IMR-90 (cell line): ENCODE measurements around the gene CUEDC2. TPM values are rescaled to one million over a fixed set of nuclear protein-coding genes. Genes with fewer than 3 reads are reported as not detected.

ENCODE experiments used
- ATAC-seq: fragments of 200-7000 bp; cut with Tn5 transposase; 2 replicates; pipeline ENCODE4 v1.9.1; 2020; ENCODE audit warnings: low read depth, mild to moderate bottlenecking, moderate library complexity
- BruUV-seq: library from RNA; stranded (reverse); fragments of 400-500 nt; replicated peaks from 2 replicates; lab custom pipeline; 2021; lab: Mats Ljungman, UMichigan
- CTCF ChIA-PET: fragments of 300-600 bp; formaldehyde crosslinking; extraction: SDS; loops from one replicate; lab custom pipeline; 2021; ENCODE audit warnings: antibody characterized with exemption; lab: Yijun Ruan, JAX
- POLR2A ChIA-PET: fragments of 300-600 bp; sonication (Branson Sonifier 250); formaldehyde crosslinking; loops from one replicate; lab custom pipeline; 2022; ENCODE audit warnings: antibody characterized with exemption; ENCODE audit not compliant: unreplicated experiment; lab: Charles Lee
- DNase-seq: peaks from one replicate; pipeline ENCODE4 v3.0.0; 2013
- H2AFZ ChIP-seq: replicated peaks from 2 replicates; pipeline ENCODE3; 2013; ENCODE audit warnings: low read length, mild to moderate bottlenecking; ENCODE audit not compliant: poor library complexity
- H2AK5ac ChIP-seq: 2 replicates; pipeline ENCODE4 v1.6.1; 2013; ENCODE audit warnings: low read depth, low read length, inconsistent platforms
- H2AK9ac ChIP-seq: replicated peaks from 2 replicates; pipeline ENCODE3; 2013; ENCODE audit warnings: mild to moderate bottlenecking, low read depth, low read length, moderate library complexity; ENCODE audit not compliant: poor library complexity
- H2BK120ac ChIP-seq: 2 replicates; pipeline ENCODE4 v1.6.1; 2013; ENCODE audit warnings: low read depth, low read length, inconsistent platforms
- H2BK15ac ChIP-seq: 3 replicates; pipeline ENCODE4 v1.6.1; 2013; ENCODE audit warnings: low read depth, low read length, inconsistent platforms
- H2BK20ac ChIP-seq: 2 replicates; pipeline ENCODE4 v1.6.1; 2013; ENCODE audit warnings: low read depth, mild to moderate bottlenecking, inconsistent platforms, low read length, moderate library complexity
- H2BK5ac ChIP-seq: 2 replicates; pipeline ENCODE4 v1.6.1; 2013; ENCODE audit warnings: mild to moderate bottlenecking, low read depth, low read length, inconsistent platforms; ENCODE audit not compliant: poor library complexity, severe bottlenecking
- H3K14ac ChIP-seq: replicated peaks from 2 replicates; pipeline ENCODE4 v1.6.1; 2013; ENCODE audit warnings: low read depth, low read length, inconsistent platforms
- H3K18ac ChIP-seq: 2 replicates; pipeline ENCODE4 v1.6.1; 2013; ENCODE audit warnings: low read depth, low read length, control low read depth
- H3K23ac ChIP-seq: 2 replicates; pipeline ENCODE4 v1.6.1; 2013; ENCODE audit warnings: low read depth, low read length, inconsistent platforms
- H3K27ac ChIP-seq: 2 replicates; pipeline ENCODE4 v1.5.1; 2013; ENCODE audit warnings: mild to moderate bottlenecking, control low read depth, low read length; ENCODE audit not compliant: insufficient read depth
- H3K27me3 ChIP-seq: 2 replicates; pipeline ENCODE4 v1.6.1; 2013; ENCODE audit warnings: low read length; ENCODE audit not compliant: control insufficient read depth, insufficient read depth
- H3K36me3 ChIP-seq: 2 replicates; pipeline ENCODE4 v1.6.1; 2013; ENCODE audit warnings: low read length, mixed read lengths; ENCODE audit not compliant: control insufficient read depth, insufficient read depth
- H3K4ac ChIP-seq: 2 replicates; pipeline ENCODE4 v1.6.1; 2013; ENCODE audit warnings: low read depth, low read length, inconsistent platforms
- H3K4me1 ChIP-seq: 2 replicates; pipeline ENCODE4 v1.6.1; 2013; ENCODE audit warnings: low read length, mixed read lengths; ENCODE audit not compliant: control insufficient read depth, insufficient read depth
- H3K4me2 ChIP-seq: 2 replicates; pipeline ENCODE4 v1.6.1; 2013; ENCODE audit warnings: low read depth, mild to moderate bottlenecking, control low read depth, low read length, moderate library complexity
- H3K4me3 ChIP-seq: 2 replicates; pipeline ENCODE4 v1.5.1; 2013; ENCODE audit warnings: low read depth, mild to moderate bottlenecking, control low read depth, low read length, moderate library complexity; ENCODE audit not compliant: insufficient read depth
- H3K56ac ChIP-seq: 2 replicates; pipeline ENCODE4 v1.6.1; 2013; ENCODE audit warnings: low read length, inconsistent platforms; ENCODE audit not compliant: insufficient read depth; ENCODE audit errors: extremely low read depth
- H3K79me1 ChIP-seq, 2 experiments: 2 replicates each; pipeline ENCODE4 v1.6.1; 2013; ENCODE audit warnings: low read length in 2 of 2, inconsistent platforms in 1 of 2, low read depth in 1 of 2
- H3K9ac ChIP-seq: 2 replicates; pipeline ENCODE4 v1.6.1; 2013; ENCODE audit warnings: low read depth, low read length, control low read depth
- H3K9me1 ChIP-seq: 2 replicates; pipeline ENCODE4 v1.6.1; 2013; ENCODE audit warnings: low read length, inconsistent platforms; ENCODE audit not compliant: insufficient read depth
- H3K9me3 ChIP-seq: 2 replicates; pipeline ENCODE4 v1.6.1; 2013; ENCODE audit warnings: low read length; ENCODE audit not compliant: control insufficient read depth, insufficient read depth
- H4K20me1 ChIP-seq: 2 replicates; pipeline ENCODE4 v1.6.1; 2013; ENCODE audit warnings: low read length, inconsistent platforms; ENCODE audit not compliant: insufficient read depth
- H4K5ac ChIP-seq: 2 replicates; pipeline ENCODE4 v1.6.1; 2013; ENCODE audit warnings: mild to moderate bottlenecking, low read depth, low read length, control low read depth
- H4K8ac ChIP-seq, 2 experiments: 2 replicates each; pipeline ENCODE4 v1.6.1; 2013; ENCODE audit warnings: low read depth in 2 of 2, low read length in 2 of 2, control low read depth in 1 of 2, inconsistent platforms in 1 of 2
- H4K91ac ChIP-seq: 2 replicates; pipeline ENCODE4 v1.6.1; 2013; ENCODE audit warnings: low read depth, low read length, inconsistent platforms; ENCODE audit not compliant: insufficient read depth
- BHLHE40 ChIP-seq: fragments of 150-350 bp; IDR thresholded peaks from 2 replicates; pipeline ENCODE4 v1.6.1; 2016; ENCODE audit warnings: mild to moderate bottlenecking, low read depth, low read length
- CEBPB ChIP-seq: IDR thresholded peaks from 2 replicates; pipeline ENCODE4 v1.6.1; 2012; ENCODE audit warnings: low read depth, low read length, improper control_type of control experiment
- CHD1 ChIP-seq: IDR thresholded peaks from 2 replicates; pipeline ENCODE4 v1.6.1; 2012; ENCODE audit warnings: low read depth, low read length, improper control_type of control experiment
- ELK1 ChIP-seq: fragments of 150-350 bp; IDR thresholded peaks from 2 replicates; pipeline ENCODE4 v1.6.1; 2016; ENCODE audit warnings: low read depth, mild to moderate bottlenecking, low read length, moderate library complexity, borderline replicate concordance
- FOS ChIP-seq: fragments of 150-350 bp; IDR thresholded peaks from 2 replicates; pipeline ENCODE4 v1.6.1; 2016; ENCODE audit warnings: low read depth, low read length
- MAFK ChIP-seq: IDR thresholded peaks from 2 replicates; pipeline ENCODE4 v1.6.1; 2012; ENCODE audit warnings: low read depth, low read length, improper control_type of control experiment
- MAZ ChIP-seq: IDR thresholded peaks from 2 replicates; pipeline ENCODE4 v1.6.1; 2012; ENCODE audit warnings: low read depth, mild to moderate bottlenecking, low read length, improper control_type of control experiment, moderate library complexity, borderline replicate concordance
- MXI1 ChIP-seq: IDR thresholded peaks from 2 replicates; pipeline ENCODE4 v1.6.1; 2012; ENCODE audit warnings: low read depth, mild to moderate bottlenecking, low read length, moderate library complexity, borderline replicate concordance
- NFE2L2 ChIP-seq: fragments of 150-350 bp; IDR thresholded peaks from 2 replicates; pipeline ENCODE4 v1.6.1; 2016; ENCODE audit warnings: low read depth, mild to moderate bottlenecking, low read length
- POLR2A ChIP-seq: IDR thresholded peaks from 2 replicates; pipeline ENCODE4 v1.6.1; 2012; ENCODE audit warnings: mild to moderate bottlenecking, low read depth, low read length
- RAD21 ChIP-seq: IDR thresholded peaks from 2 replicates; pipeline ENCODE4 v1.6.1; 2012; ENCODE audit warnings: low read length, improper control_type of control experiment
- RCOR1 ChIP-seq: IDR thresholded peaks from 2 replicates; pipeline ENCODE4 v1.6.1; 2012; ENCODE audit warnings: mild to moderate bottlenecking, low read length, improper control_type of control experiment; ENCODE audit not compliant: insufficient replicate concordance
- RFX5 ChIP-seq: IDR thresholded peaks from 2 replicates; pipeline ENCODE4 v1.8.0; 2012; ENCODE audit warnings: low read depth, mild to moderate bottlenecking, low read length, moderate library complexity
- SMC3 ChIP-seq: fragments of 150-350 bp; IDR thresholded peaks from 2 replicates; pipeline ENCODE4 v1.6.1; 2016; ENCODE audit warnings: low read depth, mild to moderate bottlenecking, antibody characterized with exemption, low read length, moderate library complexity
- WGBS, 2 experiments: methylation state at CpG; one replicate each; pipeline versions ENCODE4 v1.1.5 to v1.1.7; 2013; ENCODE audit warnings: missing lambda C conversion rate in 2 of 2; ENCODE audit not compliant: insufficient read length in 1 of 2; ENCODE audit errors: extremely low coverage in 2 of 2; 5-methylcytosine and 5-hydroxymethylcytosine counted together
- dilution Hi-C: fragments of 300-500 bp; cut with HindIII; formaldehyde crosslinking; loops from one replicate; pipeline ENCODE4 v1.14.3; 2018; ENCODE audit warnings: low sequenced_read_pairs; ENCODE audit not compliant: unreplicated experiment
- in situ Hi-C: fragments of 300-500 bp; cut with MboI; formaldehyde crosslinking; loops from 3 replicates; pipeline ENCODE4 v1.14.3; 2019; ENCODE audit warnings: low sequenced_read_pairs, inconsistent platforms, mixed read lengths
- intact Hi-C: fragments of 100-400 bp; cut with micrococcal nuclease; formaldehyde crosslinking; loops from 2 replicates; pipeline ENCODE4 v1.10.0; 2022
- polyA plus RNA-seq, 3 experiments: library from polyadenylated mRNA; depleted of rRNA; stranded (reverse); fragments of >200 nt; gene quantifications; 2 replicates each; pipeline ENCODE4 v1.2.3, GENCODE V29; 2012; ENCODE audit warnings: low replicate concordance in 1 of 3
- total RNA-seq: library from RNA; depleted of rRNA; stranded (reverse); fragments of >200 nt; gene quantifications from 2 replicates; pipeline ENCODE4 v1.2.3, GENCODE V29; 2012
- TF ChIP-seq, protein P1 (sequence below): fragments of 150-350 bp; IDR thresholded peaks from 2 replicates; pipeline ENCODE4 v1.6.1; 2017; ENCODE audit warnings: mild to moderate bottlenecking, antibody characterized with exemption, low read length, low read depth
- TF ChIP-seq, protein P2 (sequence below): conservative IDR thresholded peaks from 2 replicates; pipeline ENCODE4 v1.5.1; 2012; ENCODE audit warnings: mild to moderate bottlenecking, low read depth, low read length, improper control_type of control experiment

Gene CUEDC2
- total and polyA plus RNA-seq, 2 of the 4 experiments (the other 2 are of a cell fraction) = 55.7 to 84.9 TPM

- H3K79me1 ChIP-seq = peaks cover 4 to 5% of the 10 kb centered on the region in 2 experiments; a peak in 3 of 4 replicates
- no peak overlapping the region for H2AK5ac ChIP-seq
- H2BK20ac ChIP-seq = no peak overlapping the region
- no peak overlapping the region for H2AFZ ChIP-seq
- peaks cover 6% of the 10 kb centered on the region for H4K20me1 ChIP-seq
- no peak overlapping the region for H3K56ac ChIP-seq
- no peak overlapping the region for H3K23ac ChIP-seq
- no peak overlapping the region for H3K18ac ChIP-seq
- H3K4me3 ChIP-seq = no peak overlapping the region
- no peak overlapping the region for H2AK9ac ChIP-seq
- no TSS peak for BruUV-seq
- H3K4me1 ChIP-seq = peaks cover 14% of the 10 kb centered on the region
- no peak overlapping the region for H3K4ac ChIP-seq
- no peak overlapping the region for H4K91ac ChIP-seq
- H3K9ac ChIP-seq = no peak overlapping the region
- peaks cover 19% of the 10 kb centered on the region for H3K36me3 ChIP-seq
- H3K9me1 ChIP-seq = peaks cover 11% of the 10 kb centered on the region; the same call in 1 of the 2 replicates
- H3K9me3 ChIP-seq = no peaks in the 10 kb centered on the region
- ChIA-PET POLR2A (interaction anchor here (1.0 kb wide), 1 partner anchor 10 kb away, joined by 3 read pairs; the partner anchor contains the start of gene NFKB2), CTCF (no interaction called here)
- no peak overlapping the region for H3K27ac ChIP-seq
- no peak overlapping the region for H4K5ac ChIP-seq
- DNase-seq (no peak), ATAC-seq (no peak)
- no peak overlapping the region for H3K14ac ChIP-seq
- H3K27me3 ChIP-seq = peaks cover 17% of the 10 kb centered on the region; the same call in 1 of the 2 replicates
- TF ChIP-seq, protein P1, sequence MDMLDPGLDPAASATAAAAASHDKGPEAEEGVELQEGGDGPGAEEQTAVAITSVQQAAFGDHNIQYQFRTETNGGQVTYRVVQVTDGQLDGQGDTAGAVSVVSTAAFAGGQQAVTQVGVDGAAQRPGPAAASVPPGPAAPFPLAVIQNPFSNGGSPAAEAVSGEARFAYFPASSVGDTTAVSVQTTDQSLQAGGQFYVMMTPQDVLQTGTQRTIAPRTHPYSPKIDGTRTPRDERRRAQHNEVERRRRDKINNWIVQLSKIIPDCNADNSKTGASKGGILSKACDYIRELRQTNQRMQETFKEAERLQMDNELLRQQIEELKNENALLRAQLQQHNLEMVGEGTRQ = no peak
- TF ChIP-seq, protein P2, sequence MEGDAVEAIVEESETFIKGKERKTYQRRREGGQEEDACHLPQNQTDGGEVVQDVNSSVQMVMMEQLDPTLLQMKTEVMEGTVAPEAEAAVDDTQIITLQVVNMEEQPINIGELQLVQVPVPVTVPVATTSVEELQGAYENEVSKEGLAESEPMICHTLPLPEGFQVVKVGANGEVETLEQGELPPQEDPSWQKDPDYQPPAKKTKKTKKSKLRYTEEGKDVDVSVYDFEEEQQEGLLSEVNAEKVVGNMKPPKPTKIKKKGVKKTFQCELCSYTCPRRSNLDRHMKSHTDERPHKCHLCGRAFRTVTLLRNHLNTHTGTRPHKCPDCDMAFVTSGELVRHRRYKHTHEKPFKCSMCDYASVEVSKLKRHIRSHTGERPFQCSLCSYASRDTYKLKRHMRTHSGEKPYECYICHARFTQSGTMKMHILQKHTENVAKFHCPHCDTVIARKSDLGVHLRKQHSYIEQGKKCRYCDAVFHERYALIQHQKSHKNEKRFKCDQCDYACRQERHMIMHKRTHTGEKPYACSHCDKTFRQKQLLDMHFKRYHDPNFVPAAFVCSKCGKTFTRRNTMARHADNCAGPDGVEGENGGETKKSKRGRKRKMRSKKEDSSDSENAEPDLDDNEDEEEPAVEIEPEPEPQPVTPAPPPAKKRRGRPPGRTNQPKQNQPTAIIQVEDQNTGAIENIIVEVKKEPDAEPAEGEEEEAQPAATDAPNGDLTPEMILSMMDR = no peak
- TF ChIP-seq MAFK = no peak
- no peak for TF ChIP-seq RFX5
- no peak for TF ChIP-seq FOS
- no peak for TF ChIP-seq SMC3
- no peak for TF ChIP-seq MAZ
- no peak for TF ChIP-seq RCOR1
- no peak for TF ChIP-seq MXI1
- TF ChIP-seq CHD1 = no peak
- TF ChIP-seq ELK1 = no peak
- no peak for TF ChIP-seq CEBPB
- no peak for TF ChIP-seq NFE2L2
- TF ChIP-seq BHLHE40 = no peak
- TF ChIP-seq POLR2A = no peak
- no peak for TF ChIP-seq RAD21
- dilution Hi-C loops = no loop called here
- H2BK5ac ChIP-seq = no peak overlapping the region
- no peak overlapping the region for H2BK15ac ChIP-seq
- H2BK120ac ChIP-seq = no peak overlapping the region
- in situ Hi-C loops = no loop called here
- intact Hi-C loops = no loop called here
- H4K8ac ChIP-seq = no peak overlapping the region
- no peak overlapping the region for H3K4me2 ChIP-seq
- no CpG with 5 or more reads among the region's 6 CpGs for WGBS, 2 experiments
Observed at GRCh38 chr10:102405632-102406031, 26.7 kb downstream of the CUEDC2 start.
